ENCODE results near the gene ADCY10. TPM values are rescaled to one million over a fixed set of nuclear protein-coding genes. Genes with fewer than 3 reads are reported as not detected.

The ADCY10 gene
- total RNA-seq, 1 donor from 2014 or later, result not detected

DNA sequence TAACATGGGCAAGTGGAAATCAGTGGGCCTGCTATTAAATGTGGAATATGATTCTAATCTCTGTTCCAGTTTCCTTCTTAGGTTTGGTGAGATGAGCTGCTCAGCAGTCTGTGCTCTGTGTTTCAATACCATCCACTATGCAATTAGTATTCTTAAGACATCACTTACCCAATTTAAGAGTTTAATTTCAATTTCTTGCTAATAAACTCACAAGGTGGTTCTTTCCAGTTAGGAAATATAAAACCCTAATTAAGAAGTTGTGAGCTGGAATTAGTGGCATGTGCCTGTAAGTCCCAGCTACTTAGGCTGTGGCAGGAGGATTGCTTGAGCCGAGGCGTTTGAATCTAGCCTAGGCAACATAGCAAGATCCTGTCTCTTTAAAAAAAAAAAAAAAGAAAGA is 140.4 kb downstream of the ADCY10 start:
- Mint-ChIP-seq H3K27ac (ENCODE audit: unreplicated experiment) (no peak overlapping the region), H3K4me3 (no peak overlapping the region), H3K4me1 (no peaks in the 10 kb centered on the region), H3K36me3 (ENCODE audit: low read depth) (peaks cover 52% of the 10 kb centered on the region), H3K27me3 (ENCODE audit: low read depth) (no peaks in the 10 kb centered on the region), H3K9me3 (peaks cover 4% of the 10 kb centered on the region)
- TF ChIP-seq, protein P1, sequence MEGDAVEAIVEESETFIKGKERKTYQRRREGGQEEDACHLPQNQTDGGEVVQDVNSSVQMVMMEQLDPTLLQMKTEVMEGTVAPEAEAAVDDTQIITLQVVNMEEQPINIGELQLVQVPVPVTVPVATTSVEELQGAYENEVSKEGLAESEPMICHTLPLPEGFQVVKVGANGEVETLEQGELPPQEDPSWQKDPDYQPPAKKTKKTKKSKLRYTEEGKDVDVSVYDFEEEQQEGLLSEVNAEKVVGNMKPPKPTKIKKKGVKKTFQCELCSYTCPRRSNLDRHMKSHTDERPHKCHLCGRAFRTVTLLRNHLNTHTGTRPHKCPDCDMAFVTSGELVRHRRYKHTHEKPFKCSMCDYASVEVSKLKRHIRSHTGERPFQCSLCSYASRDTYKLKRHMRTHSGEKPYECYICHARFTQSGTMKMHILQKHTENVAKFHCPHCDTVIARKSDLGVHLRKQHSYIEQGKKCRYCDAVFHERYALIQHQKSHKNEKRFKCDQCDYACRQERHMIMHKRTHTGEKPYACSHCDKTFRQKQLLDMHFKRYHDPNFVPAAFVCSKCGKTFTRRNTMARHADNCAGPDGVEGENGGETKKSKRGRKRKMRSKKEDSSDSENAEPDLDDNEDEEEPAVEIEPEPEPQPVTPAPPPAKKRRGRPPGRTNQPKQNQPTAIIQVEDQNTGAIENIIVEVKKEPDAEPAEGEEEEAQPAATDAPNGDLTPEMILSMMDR (conservative IDR thresholded peaks at IDR 0.05), result no peak
- DNase-seq (ENCODE audit: low read depth, low spot score), result no peak

DNA sequence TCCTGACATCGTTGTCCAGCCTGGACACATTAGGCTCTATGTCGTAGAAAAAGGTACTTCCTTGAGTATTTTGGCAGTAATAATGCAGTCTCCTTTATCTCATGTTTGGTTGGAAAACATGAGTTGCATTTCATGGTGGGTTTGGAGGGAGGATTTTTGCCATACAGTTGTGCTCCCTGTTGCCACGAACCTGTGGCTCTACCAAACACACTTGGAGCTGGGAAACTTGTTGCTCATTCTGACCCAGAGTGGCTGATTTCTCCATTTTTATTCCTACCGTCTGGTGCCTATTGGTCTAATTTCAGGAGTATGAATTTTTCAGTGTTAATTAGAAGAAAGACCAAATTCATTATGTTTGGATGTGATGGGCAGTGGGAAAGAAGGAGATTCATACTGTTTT is 141.5 kb downstream of the ADCY10 start:
- DNase-seq (ENCODE audit: low read depth, low spot score), result no peak
- Mint-ChIP-seq H3K4me1 (no peaks in the 10 kb centered on the region), H3K27me3 (ENCODE audit: low read depth) (no peaks in the 10 kb centered on the region), H3K27ac (ENCODE audit: unreplicated experiment) (no peak overlapping the region), H3K36me3 (ENCODE audit: low read depth) (peaks cover 52% of the 10 kb centered on the region), H3K9me3 (peaks cover 4% of the 10 kb centered on the region), H3K4me3 (no peak overlapping the region)
- TF ChIP-seq, protein P1 (conservative IDR thresholded peaks at IDR 0.05), result no peak

DNA sequence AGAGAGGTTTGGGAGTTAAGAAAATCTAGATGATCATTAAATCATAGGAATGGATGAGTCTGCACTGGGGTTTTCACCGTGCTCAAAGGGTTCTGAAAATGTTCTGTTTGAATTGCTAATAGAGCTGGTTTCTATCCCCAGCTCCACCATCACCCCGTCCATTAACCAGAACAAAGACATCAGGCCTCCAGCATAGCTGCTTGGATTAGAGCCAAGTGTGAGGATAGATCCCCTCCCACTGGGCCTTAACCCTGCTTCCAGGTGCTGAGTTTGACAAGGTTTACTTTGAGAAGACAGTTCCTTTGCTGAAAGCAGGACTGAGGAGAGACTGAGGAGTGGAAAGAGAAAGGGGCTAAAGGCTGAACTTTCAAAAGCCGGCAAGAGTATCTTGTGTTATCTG is 143.8 kb downstream of the ADCY10 start:
- DNase-seq (ENCODE audit: low read depth, low spot score), result no peak
- no peaks in the 10 kb centered on the region for H3K4me1 Mint-ChIP-seq
- H3K4me3 Mint-ChIP-seq, result no peak overlapping the region
- H3K9me3 Mint-ChIP-seq, result peaks cover 4% of the 10 kb centered on the region
- TF ChIP-seq, protein P1 (conservative IDR thresholded peaks at IDR 0.05), result no peak
- H3K27ac Mint-ChIP-seq (ENCODE audit: unreplicated experiment), result no peak overlapping the region
- no peaks in the 10 kb centered on the region for H3K27me3 Mint-ChIP-seq (ENCODE audit: low read depth)
- peaks cover 43% of the 10 kb centered on the region for H3K36me3 Mint-ChIP-seq (ENCODE audit: low read depth)

DNA sequence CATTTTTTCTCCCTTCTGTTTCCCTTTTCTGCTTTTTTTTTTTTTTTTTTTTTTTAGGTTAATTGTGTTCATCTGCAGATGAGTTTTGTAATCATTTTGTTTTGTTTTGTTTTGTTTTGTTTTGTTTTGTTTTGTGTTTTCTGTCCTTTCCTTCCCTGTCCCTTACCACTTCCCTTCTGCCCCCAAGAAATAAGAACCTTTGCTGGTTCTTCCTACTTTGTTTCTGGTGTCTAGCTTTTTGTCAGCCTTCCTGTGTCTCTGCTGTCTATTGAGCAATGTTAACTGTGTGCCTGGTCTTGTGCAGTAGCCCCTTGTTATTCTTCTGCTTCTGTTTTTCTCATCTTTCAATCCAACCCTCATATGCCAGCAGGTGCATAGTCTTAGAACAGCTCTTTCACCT is 146.2 kb downstream of the ADCY10 start:
- Mint-ChIP-seq H3K36me3 (ENCODE audit: low read depth) (peaks cover 36% of the 10 kb centered on the region), H3K4me1 (peaks cover 13% of the 10 kb centered on the region), H3K27me3 (ENCODE audit: low read depth) (no peaks in the 10 kb centered on the region), H3K9me3 (peaks cover 4% of the 10 kb centered on the region), H3K4me3 (no peak overlapping the region), H3K27ac (ENCODE audit: unreplicated experiment) (no peak overlapping the region)
- no peak for DNase-seq (ENCODE audit: low read depth, low spot score)
- TF ChIP-seq, protein P1 (conservative IDR thresholded peaks at IDR 0.05), result no peak

DNA sequence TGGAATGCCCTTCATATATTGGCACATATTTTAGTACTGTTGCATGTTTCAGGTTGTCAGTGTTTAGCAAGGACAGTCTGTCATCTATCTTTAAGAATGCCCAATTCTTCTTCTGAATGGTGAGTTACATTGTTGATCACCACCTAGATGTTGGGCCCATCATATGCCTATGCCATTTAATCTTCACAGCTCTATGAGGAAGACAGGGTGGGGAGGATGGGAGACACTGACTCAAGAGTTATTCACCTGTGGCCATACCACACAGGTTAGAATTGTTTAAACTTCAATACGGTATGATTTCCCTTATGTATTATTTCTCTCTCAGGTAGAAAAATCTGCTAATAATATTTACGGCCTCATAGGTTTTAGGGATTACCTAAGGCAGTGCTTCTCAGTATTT is 147.4 kb downstream of the ADCY10 start:
- Mint-ChIP-seq H3K36me3 (ENCODE audit: low read depth) (peaks cover 26% of the 10 kb centered on the region), H3K27me3 (ENCODE audit: low read depth) (no peaks in the 10 kb centered on the region), H3K4me3 (no peak overlapping the region), H3K27ac (ENCODE audit: unreplicated experiment) (no peak overlapping the region), H3K9me3 (peaks cover 4% of the 10 kb centered on the region), H3K4me1 (peaks cover 26% of the 10 kb centered on the region)
- no peak for DNase-seq (ENCODE audit: low read depth, low spot score)
- TF ChIP-seq, protein P1 (conservative IDR thresholded peaks at IDR 0.05), result no peak

DNA sequence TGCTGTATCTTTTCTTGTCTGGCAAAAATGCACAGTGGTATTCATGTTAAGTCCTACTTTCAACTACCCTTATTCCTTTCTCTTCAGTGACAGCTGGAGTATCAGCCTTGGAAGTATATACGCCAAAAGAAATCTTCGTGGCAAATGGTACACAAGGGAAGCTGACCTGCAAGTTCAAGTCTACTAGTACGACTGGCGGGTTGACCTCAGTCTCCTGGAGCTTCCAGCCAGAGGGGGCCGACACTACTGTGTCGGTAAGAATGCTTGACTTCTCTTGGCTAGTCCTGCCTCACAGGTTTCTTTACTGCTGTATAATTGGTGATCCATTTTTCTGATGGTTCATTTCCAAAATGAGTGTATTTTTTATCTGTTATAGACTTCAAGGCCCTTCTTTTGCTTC is 148.4 kb downstream of the ADCY10 start:
- Mint-ChIP-seq H3K4me3 (no peak overlapping the region), H3K9me3 (peaks cover 4% of the 10 kb centered on the region), H3K36me3 (ENCODE audit: low read depth) (peaks cover 18% of the 10 kb centered on the region), H3K4me1 (peaks cover 36% of the 10 kb centered on the region), H3K27me3 (ENCODE audit: low read depth) (no peaks in the 10 kb centered on the region), H3K27ac (ENCODE audit: unreplicated experiment) (no peak overlapping the region)
- TF ChIP-seq, protein P1 (conservative IDR thresholded peaks at IDR 0.05), result no peak
- no peak for DNase-seq (ENCODE audit: low read depth, low spot score)

Data from neural crest cell (in vitro differentiated cells).